NOMO-1 treated with DMSO at 0.1 percent for 48 hours (cell line): Measurements from ENCODE around the gene ACP6.
"Not testable (repeated sequence)": the region's sequence is repeated elsewhere in the genome, so short reads cannot be mapped to it uniquely, and the experiment has no call there.

Source experiments
- DNase-seq: peaks from one replicate; lab custom pipeline; 2025; ENCODE audit not compliant: unreplicated experiment; lab: John Stamatoyannopoulos, UW

Gene ACP6

GRCh38 chr1:147624011-147624410 is 46.3 kb downstream of the ACP6 start:
- no peak for DNase-seq

GRCh38 chr1:147622731-147623130 is 47.6 kb downstream of the ACP6 start:
- no peak for DNase-seq

- DNase-seq: no peak
These were observed 49.8 kb downstream of the ACP6 start for GRCh38 chr1:147620543-147620942.

GRCh38 chr1:147619741-147620140 is 50.6 kb downstream of the ACP6 start:
- no peak for DNase-seq

- DNase-seq: no peak
These were observed 51.6 kb downstream of the ACP6 start for GRCh38 chr1:147618771-147619170.

- no peak for DNase-seq
These were observed 52.2 kb downstream of the ACP6 start for GRCh38 chr1:147618077-147618569.

- DNase-seq: not testable (repeated sequence)
These were observed 55.4 kb downstream of the ACP6 start for GRCh38 chr1:147614966-147615365.

- DNase-seq: no peak
These were observed 56.8 kb downstream of the ACP6 start for GRCh38 chr1:147613506-147613905.

- no peak for DNase-seq
These were observed 58.0 kb downstream of the ACP6 start for GRCh38 chr1:147612366-147612765.

- DNase-seq: no peak
These were observed 58.7 kb downstream of the ACP6 start for GRCh38 chr1:147611586-147611985.

GRCh38 chr1:147611021-147611426 is 59.3 kb downstream of the ACP6 start:
- DNase-seq: no peak

- DNase-seq: no peak
These were observed 61.0 kb downstream of the ACP6 start for GRCh38 chr1:147609358-147609757.

- DNase-seq: no peak
These were observed 61.7 kb downstream of the ACP6 start for GRCh38 chr1:147608596-147608995.

GRCh38 chr1:147605591-147605990 is 64.7 kb downstream of the ACP6 start:
- DNase-seq: no peak

GRCh38 chr1:147603986-147604385 is 66.3 kb downstream of the ACP6 start:
- no peak for DNase-seq

GRCh38 chr1:147600119-147601111 is 69.9 kb downstream of the ACP6 start:
- peak; percentile 10 for DNase-seq

GRCh38 chr1:147599362-147600118 is 70.8 kb downstream of the ACP6 start:
- DNase-seq: peak; percentile 93

GRCh38 chr1:147598621-147599361 is 71.5 kb downstream of the ACP6 start:
- DNase-seq: no peak

GRCh38 chr1:147597010-147597409 is 73.3 kb downstream of the ACP6 start:
- no peak for DNase-seq
